HG02852 (cell line): ENCODE measurements around the gene OR4A15.

ENCODE experiments used
- ATAC-seq: cut with Tn5 transposase; IDR thresholded peaks from one replicate; pipeline ENCODE4 v1.9.1; 2021; ENCODE audit warnings: mild to moderate bottlenecking, moderate library complexity; ENCODE audit not compliant: unreplicated experiment

OR4A15 gene

DNA sequence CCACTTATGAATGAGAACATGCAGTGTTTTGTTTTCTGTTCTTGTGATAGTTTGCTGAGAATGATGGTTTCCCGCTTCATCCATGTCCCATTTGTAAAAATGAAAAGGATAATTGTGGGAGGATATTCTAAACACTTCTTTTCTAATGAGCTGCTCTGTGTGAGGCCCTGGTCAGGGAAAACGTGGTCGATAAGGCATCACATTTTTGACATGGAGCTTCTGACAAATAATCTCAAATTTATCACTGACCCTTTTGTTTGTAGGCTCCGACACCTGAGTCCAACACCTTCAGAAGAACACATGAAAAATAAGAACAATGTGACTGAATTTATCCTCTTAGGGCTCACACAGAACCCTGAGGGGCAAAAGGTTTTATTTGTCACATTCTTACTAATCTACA lies at the start of gene OR4A15:
Gene OR4A15 (plus strand): TSS at position 301 of the 400 bp plus-strand sequence. CDS start 0 bp downstream, at position 301.
- no peak for ATAC-seq

GRCh38 chr11:55324500-55324899 lies 43.3 kb upstream of the OR4A15 start:
- no peak for ATAC-seq

DNA sequence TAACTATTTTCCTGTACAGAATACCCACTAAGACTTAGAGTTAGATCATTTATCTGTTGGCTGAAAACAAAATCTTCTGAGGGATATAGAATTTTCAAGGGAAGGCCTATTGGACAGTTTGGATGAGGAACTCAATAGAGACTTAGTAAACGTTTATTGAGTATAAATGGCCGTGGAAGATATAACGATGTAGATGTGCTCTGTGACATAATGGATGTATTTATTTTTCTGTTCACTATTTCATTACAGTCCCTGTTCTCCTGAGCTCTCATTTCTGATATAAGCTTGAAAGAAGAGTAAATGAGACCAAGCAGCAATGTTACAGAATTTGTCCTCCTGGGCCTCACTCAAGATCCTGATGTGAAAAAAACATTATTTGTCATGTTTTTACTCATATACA lies 24.9 kb upstream of the OR4A15 start, which contains the start of gene OR4A16:
Gene OR4A16 (plus strand): TSS at position 301 of the 400 bp plus-strand sequence. CDS start 0 bp downstream, at position 301.
- ATAC-seq: no peak

- no peak for ATAC-seq
Observed at GRCh38 chr11:55345306-55345705, 22.5 kb upstream of the OR4A15 start.

- ATAC-seq: no peak
Observed at GRCh38 chr11:55349032-55349431, 18.7 kb upstream of the OR4A15 start.

DNA sequence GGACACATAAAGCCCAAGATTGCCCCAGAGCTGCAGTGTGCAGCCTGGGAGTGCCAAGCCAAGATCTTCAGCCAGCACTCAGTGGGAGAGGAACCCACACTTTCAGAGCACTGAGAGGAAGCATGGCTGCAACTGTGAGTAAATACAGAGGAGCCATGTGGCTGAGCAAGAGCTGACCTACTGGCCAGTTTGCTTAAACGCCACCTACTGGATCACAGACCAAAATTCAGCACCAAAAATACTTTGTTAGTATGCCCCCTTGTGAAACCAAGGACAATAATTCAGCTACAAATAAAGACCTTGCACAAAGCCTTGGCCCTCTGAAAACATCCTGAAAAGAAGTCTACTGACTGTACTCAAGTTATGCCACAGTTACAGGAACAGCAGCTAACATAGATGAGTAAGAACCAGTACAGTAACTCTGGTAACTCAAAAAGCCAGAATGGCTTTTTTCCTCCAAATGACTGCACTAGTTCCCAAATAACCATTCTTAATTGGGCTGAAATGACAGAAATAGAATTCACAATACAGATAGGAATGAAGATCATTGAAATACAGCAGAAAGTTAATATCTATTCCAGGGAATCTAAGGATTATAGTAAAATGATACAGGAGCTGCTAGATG lies 10.1 kb upstream of the OR4A15 start:
- ATAC-seq: no peak

GRCh38 chr11:55401011-55401410 lies 33.2 kb downstream of the OR4A15 start:
- no peak for ATAC-seq
